IMR-90 (cell line): Measurements from ENCODE around the gene CLIC5. TPM values are rescaled to one million over a fixed set of nuclear protein-coding genes. Genes with fewer than 3 reads are reported as not detected.

Experiments used
- ATAC-seq: fragments of 200-7000 bp; cut with Tn5 transposase; 2 replicates; pipeline ENCODE4 v1.9.1; 2020; ENCODE audit warnings: low read depth, mild to moderate bottlenecking, moderate library complexity
- BruUV-seq: library from RNA; stranded (reverse); fragments of 400-500 nt; replicated peaks from 2 replicates; lab custom pipeline; 2021; lab: Mats Ljungman, UMichigan
- CTCF ChIA-PET: fragments of 300-600 bp; formaldehyde crosslinking; extraction: SDS; loops from one replicate; lab custom pipeline; 2021; ENCODE audit warnings: antibody characterized with exemption; lab: Yijun Ruan, JAX
- POLR2A ChIA-PET: fragments of 300-600 bp; sonication (Branson Sonifier 250); formaldehyde crosslinking; loops from one replicate; lab custom pipeline; 2022; ENCODE audit warnings: antibody characterized with exemption; ENCODE audit not compliant: unreplicated experiment; lab: Charles Lee
- DNase-seq: peaks from one replicate; pipeline ENCODE4 v3.0.0; 2013
- H2AFZ ChIP-seq: replicated peaks from 2 replicates; pipeline ENCODE3; 2013; ENCODE audit warnings: low read length, mild to moderate bottlenecking; ENCODE audit not compliant: poor library complexity
- H2AK5ac ChIP-seq: 2 replicates; pipeline ENCODE4 v1.6.1; 2013; ENCODE audit warnings: low read depth, low read length, inconsistent platforms
- H2AK9ac ChIP-seq: replicated peaks from 2 replicates; pipeline ENCODE3; 2013; ENCODE audit warnings: mild to moderate bottlenecking, low read depth, low read length, moderate library complexity; ENCODE audit not compliant: poor library complexity
- H2BK120ac ChIP-seq: 2 replicates; pipeline ENCODE4 v1.6.1; 2013; ENCODE audit warnings: low read depth, low read length, inconsistent platforms
- H2BK15ac ChIP-seq: 3 replicates; pipeline ENCODE4 v1.6.1; 2013; ENCODE audit warnings: low read depth, low read length, inconsistent platforms
- H2BK20ac ChIP-seq: 2 replicates; pipeline ENCODE4 v1.6.1; 2013; ENCODE audit warnings: low read depth, mild to moderate bottlenecking, inconsistent platforms, low read length, moderate library complexity
- H2BK5ac ChIP-seq: 2 replicates; pipeline ENCODE4 v1.6.1; 2013; ENCODE audit warnings: mild to moderate bottlenecking, low read depth, low read length, inconsistent platforms; ENCODE audit not compliant: poor library complexity, severe bottlenecking
- H3K14ac ChIP-seq: replicated peaks from 2 replicates; pipeline ENCODE4 v1.6.1; 2013; ENCODE audit warnings: low read depth, low read length, inconsistent platforms
- H3K18ac ChIP-seq: 2 replicates; pipeline ENCODE4 v1.6.1; 2013; ENCODE audit warnings: low read depth, low read length, control low read depth
- H3K23ac ChIP-seq: 2 replicates; pipeline ENCODE4 v1.6.1; 2013; ENCODE audit warnings: low read depth, low read length, inconsistent platforms
- H3K27ac ChIP-seq: 2 replicates; pipeline ENCODE4 v1.5.1; 2013; ENCODE audit warnings: mild to moderate bottlenecking, control low read depth, low read length; ENCODE audit not compliant: insufficient read depth
- H3K27me3 ChIP-seq: 2 replicates; pipeline ENCODE4 v1.6.1; 2013; ENCODE audit warnings: low read length; ENCODE audit not compliant: control insufficient read depth, insufficient read depth
- H3K36me3 ChIP-seq: 2 replicates; pipeline ENCODE4 v1.6.1; 2013; ENCODE audit warnings: low read length, mixed read lengths; ENCODE audit not compliant: control insufficient read depth, insufficient read depth
- H3K4ac ChIP-seq: 2 replicates; pipeline ENCODE4 v1.6.1; 2013; ENCODE audit warnings: low read depth, low read length, inconsistent platforms
- H3K4me1 ChIP-seq: 2 replicates; pipeline ENCODE4 v1.6.1; 2013; ENCODE audit warnings: low read length, mixed read lengths; ENCODE audit not compliant: control insufficient read depth, insufficient read depth
- H3K4me2 ChIP-seq: 2 replicates; pipeline ENCODE4 v1.6.1; 2013; ENCODE audit warnings: low read depth, mild to moderate bottlenecking, control low read depth, low read length, moderate library complexity
- H3K4me3 ChIP-seq: 2 replicates; pipeline ENCODE4 v1.5.1; 2013; ENCODE audit warnings: low read depth, mild to moderate bottlenecking, control low read depth, low read length, moderate library complexity; ENCODE audit not compliant: insufficient read depth
- H3K56ac ChIP-seq: 2 replicates; pipeline ENCODE4 v1.6.1; 2013; ENCODE audit warnings: low read length, inconsistent platforms; ENCODE audit not compliant: insufficient read depth; ENCODE audit errors: extremely low read depth
- H3K79me1 ChIP-seq, 2 experiments: 2 replicates each; pipeline ENCODE4 v1.6.1; 2013; ENCODE audit warnings: low read length in 2 of 2, inconsistent platforms in 1 of 2, low read depth in 1 of 2
- H3K9ac ChIP-seq: 2 replicates; pipeline ENCODE4 v1.6.1; 2013; ENCODE audit warnings: low read depth, low read length, control low read depth
- H3K9me1 ChIP-seq: 2 replicates; pipeline ENCODE4 v1.6.1; 2013; ENCODE audit warnings: low read length, inconsistent platforms; ENCODE audit not compliant: insufficient read depth
- H3K9me3 ChIP-seq: 2 replicates; pipeline ENCODE4 v1.6.1; 2013; ENCODE audit warnings: low read length; ENCODE audit not compliant: control insufficient read depth, insufficient read depth
- H4K20me1 ChIP-seq: 2 replicates; pipeline ENCODE4 v1.6.1; 2013; ENCODE audit warnings: low read length, inconsistent platforms; ENCODE audit not compliant: insufficient read depth
- H4K5ac ChIP-seq: 2 replicates; pipeline ENCODE4 v1.6.1; 2013; ENCODE audit warnings: mild to moderate bottlenecking, low read depth, low read length, control low read depth
- H4K8ac ChIP-seq, 2 experiments: 2 replicates each; pipeline ENCODE4 v1.6.1; 2013; ENCODE audit warnings: low read depth in 2 of 2, low read length in 2 of 2, control low read depth in 1 of 2, inconsistent platforms in 1 of 2
- H4K91ac ChIP-seq: 2 replicates; pipeline ENCODE4 v1.6.1; 2013; ENCODE audit warnings: low read depth, low read length, inconsistent platforms; ENCODE audit not compliant: insufficient read depth
- BHLHE40 ChIP-seq: fragments of 150-350 bp; IDR thresholded peaks from 2 replicates; pipeline ENCODE4 v1.6.1; 2016; ENCODE audit warnings: mild to moderate bottlenecking, low read depth, low read length
- CEBPB ChIP-seq: IDR thresholded peaks from 2 replicates; pipeline ENCODE4 v1.6.1; 2012; ENCODE audit warnings: low read depth, low read length, improper control_type of control experiment
- CHD1 ChIP-seq: IDR thresholded peaks from 2 replicates; pipeline ENCODE4 v1.6.1; 2012; ENCODE audit warnings: low read depth, low read length, improper control_type of control experiment
- FOS ChIP-seq: fragments of 150-350 bp; IDR thresholded peaks from 2 replicates; pipeline ENCODE4 v1.6.1; 2016; ENCODE audit warnings: low read depth, low read length
- MAZ ChIP-seq: IDR thresholded peaks from 2 replicates; pipeline ENCODE4 v1.6.1; 2012; ENCODE audit warnings: low read depth, mild to moderate bottlenecking, low read length, improper control_type of control experiment, moderate library complexity, borderline replicate concordance
- NFE2L2 ChIP-seq: fragments of 150-350 bp; IDR thresholded peaks from 2 replicates; pipeline ENCODE4 v1.6.1; 2016; ENCODE audit warnings: low read depth, mild to moderate bottlenecking, low read length
- RAD21 ChIP-seq: IDR thresholded peaks from 2 replicates; pipeline ENCODE4 v1.6.1; 2012; ENCODE audit warnings: low read length, improper control_type of control experiment
- RFX5 ChIP-seq: IDR thresholded peaks from 2 replicates; pipeline ENCODE4 v1.8.0; 2012; ENCODE audit warnings: low read depth, mild to moderate bottlenecking, low read length, moderate library complexity
- SMC3 ChIP-seq: fragments of 150-350 bp; IDR thresholded peaks from 2 replicates; pipeline ENCODE4 v1.6.1; 2016; ENCODE audit warnings: low read depth, mild to moderate bottlenecking, antibody characterized with exemption, low read length, moderate library complexity
- WGBS, 2 experiments: methylation state at CpG; one replicate each; pipeline versions ENCODE4 v1.1.5 to v1.1.7; 2013; ENCODE audit warnings: missing lambda C conversion rate in 2 of 2; ENCODE audit not compliant: insufficient read length in 1 of 2; ENCODE audit errors: extremely low coverage in 2 of 2; 5-methylcytosine and 5-hydroxymethylcytosine counted together
- dilution Hi-C: fragments of 300-500 bp; cut with HindIII; formaldehyde crosslinking; loops from one replicate; pipeline ENCODE4 v1.14.3; 2018; ENCODE audit warnings: low sequenced_read_pairs; ENCODE audit not compliant: unreplicated experiment
- in situ Hi-C: fragments of 300-500 bp; cut with MboI; formaldehyde crosslinking; loops from 3 replicates; pipeline ENCODE4 v1.14.3; 2019; ENCODE audit warnings: low sequenced_read_pairs, inconsistent platforms, mixed read lengths
- intact Hi-C: fragments of 100-400 bp; cut with micrococcal nuclease; formaldehyde crosslinking; loops from 2 replicates; pipeline ENCODE4 v1.10.0; 2022
- polyA plus RNA-seq, 3 experiments: library from polyadenylated mRNA; depleted of rRNA; stranded (reverse); fragments of >200 nt; gene quantifications; 2 replicates each; pipeline ENCODE4 v1.2.3, GENCODE V29; 2012; ENCODE audit warnings: low replicate concordance in 1 of 3
- total RNA-seq: library from RNA; depleted of rRNA; stranded (reverse); fragments of >200 nt; gene quantifications from 2 replicates; pipeline ENCODE4 v1.2.3, GENCODE V29; 2012
- TF ChIP-seq, protein P1 (sequence below): fragments of 150-350 bp; IDR thresholded peaks from 2 replicates; pipeline ENCODE4 v1.6.1; 2016; ENCODE audit warnings: low read depth, mild to moderate bottlenecking, low read length, moderate library complexity, borderline replicate concordance
- TF ChIP-seq, protein P2 (sequence below): fragments of 150-350 bp; IDR thresholded peaks from 2 replicates; pipeline ENCODE4 v1.6.1; 2017; ENCODE audit warnings: mild to moderate bottlenecking, antibody characterized with exemption, low read length, low read depth
- TF ChIP-seq, protein P3 (sequence below): conservative IDR thresholded peaks from 2 replicates; pipeline ENCODE4 v1.5.1; 2012; ENCODE audit warnings: mild to moderate bottlenecking, low read depth, low read length, improper control_type of control experiment

The CLIC5 gene
- total and polyA plus RNA-seq, 2 of the 4 experiments (the other 2 are of a cell fraction): not detected

DNA sequence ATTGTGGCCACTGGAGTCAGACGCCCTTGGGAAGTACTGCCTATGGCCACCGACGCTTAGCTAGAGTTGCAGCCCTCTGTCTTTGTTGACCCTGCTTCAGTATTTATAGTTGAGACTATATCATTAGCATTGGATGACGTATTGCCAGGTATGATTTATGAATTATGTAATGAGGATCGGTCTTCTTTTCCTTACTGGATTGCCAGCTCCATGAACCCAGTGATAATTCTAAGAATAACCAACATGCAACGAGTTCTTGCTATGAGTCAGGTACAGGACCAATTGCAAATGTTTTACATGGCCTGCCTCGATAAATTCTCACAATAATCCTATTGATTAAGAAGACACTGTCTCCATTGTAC is 63.5 kb downstream of the CLIC5 start:
- Histone ChIP-seq H4K20me1 (no peaks in the 10 kb centered on the region), H3K23ac (no peak overlapping the region), H3K4me2 (no peak overlapping the region), H3K4ac (no peak overlapping the region), H3K18ac (no peak overlapping the region), H4K8ac (no peak overlapping the region), H3K79me1 (no peaks in the 10 kb centered on the region), H3K56ac (no peak overlapping the region), H2AK9ac (no peak overlapping the region), H3K36me3 (no peaks in the 10 kb centered on the region), H3K27ac (no peak overlapping the region), H3K9ac (no peak overlapping the region), H4K5ac (no peak overlapping the region), H3K27me3 (peaks cover 14% of the 10 kb centered on the region), H2BK120ac (no peak overlapping the region), H4K91ac (no peak overlapping the region), H3K9me1 (no peaks in the 10 kb centered on the region), H3K14ac (no peak overlapping the region), H3K9me3 (no peaks in the 10 kb centered on the region), H2AFZ (no peak overlapping the region), H2BK5ac (no peak overlapping the region), H2BK20ac (no peak overlapping the region), H2AK5ac (no peak overlapping the region), H2BK15ac (no peak overlapping the region), H3K4me3 (no peak overlapping the region), H3K4me1 (no peaks in the 10 kb centered on the region)
- TF ChIP-seq RAD21 (no peak), MAZ (no peak), FOS (no peak), CEBPB (no peak), SMC3 (no peak), CHD1 (no peak), NFE2L2 (no peak), RFX5 (no peak), BHLHE40 (no peak)
- TF ChIP-seq, protein P1, sequence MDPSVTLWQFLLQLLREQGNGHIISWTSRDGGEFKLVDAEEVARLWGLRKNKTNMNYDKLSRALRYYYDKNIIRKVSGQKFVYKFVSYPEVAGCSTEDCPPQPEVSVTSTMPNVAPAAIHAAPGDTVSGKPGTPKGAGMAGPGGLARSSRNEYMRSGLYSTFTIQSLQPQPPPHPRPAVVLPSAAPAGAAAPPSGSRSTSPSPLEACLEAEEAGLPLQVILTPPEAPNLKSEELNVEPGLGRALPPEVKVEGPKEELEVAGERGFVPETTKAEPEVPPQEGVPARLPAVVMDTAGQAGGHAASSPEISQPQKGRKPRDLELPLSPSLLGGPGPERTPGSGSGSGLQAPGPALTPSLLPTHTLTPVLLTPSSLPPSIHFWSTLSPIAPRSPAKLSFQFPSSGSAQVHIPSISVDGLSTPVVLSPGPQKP: no peak
- TF ChIP-seq, protein P2, sequence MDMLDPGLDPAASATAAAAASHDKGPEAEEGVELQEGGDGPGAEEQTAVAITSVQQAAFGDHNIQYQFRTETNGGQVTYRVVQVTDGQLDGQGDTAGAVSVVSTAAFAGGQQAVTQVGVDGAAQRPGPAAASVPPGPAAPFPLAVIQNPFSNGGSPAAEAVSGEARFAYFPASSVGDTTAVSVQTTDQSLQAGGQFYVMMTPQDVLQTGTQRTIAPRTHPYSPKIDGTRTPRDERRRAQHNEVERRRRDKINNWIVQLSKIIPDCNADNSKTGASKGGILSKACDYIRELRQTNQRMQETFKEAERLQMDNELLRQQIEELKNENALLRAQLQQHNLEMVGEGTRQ: no peak
- TF ChIP-seq, protein P3, sequence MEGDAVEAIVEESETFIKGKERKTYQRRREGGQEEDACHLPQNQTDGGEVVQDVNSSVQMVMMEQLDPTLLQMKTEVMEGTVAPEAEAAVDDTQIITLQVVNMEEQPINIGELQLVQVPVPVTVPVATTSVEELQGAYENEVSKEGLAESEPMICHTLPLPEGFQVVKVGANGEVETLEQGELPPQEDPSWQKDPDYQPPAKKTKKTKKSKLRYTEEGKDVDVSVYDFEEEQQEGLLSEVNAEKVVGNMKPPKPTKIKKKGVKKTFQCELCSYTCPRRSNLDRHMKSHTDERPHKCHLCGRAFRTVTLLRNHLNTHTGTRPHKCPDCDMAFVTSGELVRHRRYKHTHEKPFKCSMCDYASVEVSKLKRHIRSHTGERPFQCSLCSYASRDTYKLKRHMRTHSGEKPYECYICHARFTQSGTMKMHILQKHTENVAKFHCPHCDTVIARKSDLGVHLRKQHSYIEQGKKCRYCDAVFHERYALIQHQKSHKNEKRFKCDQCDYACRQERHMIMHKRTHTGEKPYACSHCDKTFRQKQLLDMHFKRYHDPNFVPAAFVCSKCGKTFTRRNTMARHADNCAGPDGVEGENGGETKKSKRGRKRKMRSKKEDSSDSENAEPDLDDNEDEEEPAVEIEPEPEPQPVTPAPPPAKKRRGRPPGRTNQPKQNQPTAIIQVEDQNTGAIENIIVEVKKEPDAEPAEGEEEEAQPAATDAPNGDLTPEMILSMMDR: no peak
- WGBS, 2 experiments: no CpG with 5 or more reads among the region's 7 CpGs
- intact Hi-C loops: no loop called here
- ChIA-PET POLR2A (no interaction called here), CTCF (no interaction called here)
- ATAC-seq: no peak
- no TSS peak for BruUV-seq
- DNase-seq: no peak
- dilution Hi-C loops: no loop called here
- in situ Hi-C loops: no loop called here
